Measurements from ENCODE around the gene BLID.

DNA sequence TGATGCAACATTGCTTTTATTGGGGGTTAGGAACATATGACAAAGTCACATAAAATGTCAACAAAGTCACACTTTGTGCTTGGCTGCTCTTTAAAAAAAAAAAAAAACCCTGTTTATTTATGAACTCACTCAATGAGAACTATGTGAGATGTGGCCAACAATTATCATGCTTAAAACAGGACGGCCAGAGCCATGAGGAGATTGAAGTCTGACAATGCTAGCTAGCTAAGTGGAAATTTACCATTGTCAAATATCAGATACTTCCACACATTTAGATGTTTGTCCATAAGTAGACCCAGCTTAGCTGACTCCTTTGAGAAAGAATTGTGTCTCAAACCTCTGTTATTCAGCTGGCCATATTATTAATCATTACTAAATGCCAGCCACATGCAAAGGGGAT, 26.9 kb downstream of the BLID start:
- TF ChIP-seq, protein P1, sequence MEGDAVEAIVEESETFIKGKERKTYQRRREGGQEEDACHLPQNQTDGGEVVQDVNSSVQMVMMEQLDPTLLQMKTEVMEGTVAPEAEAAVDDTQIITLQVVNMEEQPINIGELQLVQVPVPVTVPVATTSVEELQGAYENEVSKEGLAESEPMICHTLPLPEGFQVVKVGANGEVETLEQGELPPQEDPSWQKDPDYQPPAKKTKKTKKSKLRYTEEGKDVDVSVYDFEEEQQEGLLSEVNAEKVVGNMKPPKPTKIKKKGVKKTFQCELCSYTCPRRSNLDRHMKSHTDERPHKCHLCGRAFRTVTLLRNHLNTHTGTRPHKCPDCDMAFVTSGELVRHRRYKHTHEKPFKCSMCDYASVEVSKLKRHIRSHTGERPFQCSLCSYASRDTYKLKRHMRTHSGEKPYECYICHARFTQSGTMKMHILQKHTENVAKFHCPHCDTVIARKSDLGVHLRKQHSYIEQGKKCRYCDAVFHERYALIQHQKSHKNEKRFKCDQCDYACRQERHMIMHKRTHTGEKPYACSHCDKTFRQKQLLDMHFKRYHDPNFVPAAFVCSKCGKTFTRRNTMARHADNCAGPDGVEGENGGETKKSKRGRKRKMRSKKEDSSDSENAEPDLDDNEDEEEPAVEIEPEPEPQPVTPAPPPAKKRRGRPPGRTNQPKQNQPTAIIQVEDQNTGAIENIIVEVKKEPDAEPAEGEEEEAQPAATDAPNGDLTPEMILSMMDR (optimal IDR thresholded peaks at IDR 0.05 in 1 of 3, IDR thresholded peaks at IDR 0.05 in 1 of 3, conservative IDR thresholded peaks at IDR 0.05 in 1 of 3; ENCODE audit: extremely low read depth in 1 of 3, insufficient read depth in 2 of 3, low read length in 3 of 3): no peak
- no peak for TF ChIP-seq EZH2 (IDR thresholded peaks at IDR 0.05; ENCODE audit: low read length)

Measured in keratinocyte (primary cell).